ENCODE data around the gene MBTPS2. TPM values are rescaled to one million over a fixed set of nuclear protein-coding genes. Genes with fewer than 3 reads are reported as not detected.

The MBTPS2 gene
- total RNA-seq, 2 donors from 2014 or later, result 14.0 to 14.4 TPM

GRCh38 chrX:21802839-21803238 is 36.6 kb upstream of the MBTPS2 start:
- no peaks in the 10 kb centered on the region for H3K36me3 ChIP-seq
- no peak overlapping the region for H3K4me3 ChIP-seq
- H3K9me3 ChIP-seq, result no peaks in the 10 kb centered on the region
- intact Hi-C loops (cut with DNase I), result no loop called here
- no peak for DNase-seq (ENCODE audit: low spot score)
- no peaks in the 10 kb centered on the region for H3K27me3 ChIP-seq (replicated peaks; ENCODE audit: insufficient read depth)
- H3K4me1 ChIP-seq (replicated peaks), result no peaks in the 10 kb centered on the region
- no peak overlapping the region for H3K27ac ChIP-seq
- no peak for TF ChIP-seq POLR2A (IDR thresholded peaks at IDR 0.05)
- no peak for TF ChIP-seq CTCF (IDR thresholded peaks at IDR 0.05)
- TF ChIP-seq POLR2AphosphoS5 (IDR thresholded peaks at IDR 0.05), result no peak

GRCh38 chrX:21806691-21807090 is 32.7 kb upstream of the MBTPS2 start:
- Histone ChIP-seq H3K9me3 (no peaks in the 10 kb centered on the region), H3K27me3 (replicated peaks; ENCODE audit: insufficient read depth) (no peaks in the 10 kb centered on the region), H3K4me1 (replicated peaks) (no peaks in the 10 kb centered on the region), H3K27ac (no peak overlapping the region), H3K4me3 (no peak overlapping the region), H3K36me3 (no peaks in the 10 kb centered on the region)
- intact Hi-C loops (cut with DNase I), result no loop called here
- TF ChIP-seq CTCF (IDR thresholded peaks at IDR 0.05) (no peak), POLR2A (IDR thresholded peaks at IDR 0.05) (no peak), POLR2AphosphoS5 (IDR thresholded peaks at IDR 0.05) (no peak)
- DNase-seq (ENCODE audit: low spot score), result no peak

- no peaks in the 10 kb centered on the region for H3K27me3 ChIP-seq (replicated peaks; ENCODE audit: insufficient read depth)
- no peaks in the 10 kb centered on the region for H3K36me3 ChIP-seq
- no peak for TF ChIP-seq CTCF (IDR thresholded peaks at IDR 0.05)
- TF ChIP-seq POLR2A (IDR thresholded peaks at IDR 0.05), result no peak
- no peak for TF ChIP-seq POLR2AphosphoS5 (IDR thresholded peaks at IDR 0.05)
- H3K27ac ChIP-seq, result no peak overlapping the region
- H3K9me3 ChIP-seq, result no peaks in the 10 kb centered on the region
- H3K4me1 ChIP-seq (replicated peaks), result no peaks in the 10 kb centered on the region
- intact Hi-C loops (cut with DNase I), result no loop called here
- WGBS, result 89% methylated on average over 1 of the region's 1 CpG
- no peak for DNase-seq (ENCODE audit: low spot score)
- H3K4me3 ChIP-seq, result no peak overlapping the region
These were observed 27.6 kb upstream of the MBTPS2 start for GRCh38 chrX:21811832-21812231.

GRCh38 chrX:21812628-21813027 is 26.8 kb upstream of the MBTPS2 start:
- no peak overlapping the region for H3K4me3 ChIP-seq
- TF ChIP-seq CTCF (IDR thresholded peaks at IDR 0.05), result no peak
- TF ChIP-seq POLR2A (IDR thresholded peaks at IDR 0.05), result no peak
- no peak for TF ChIP-seq POLR2AphosphoS5 (IDR thresholded peaks at IDR 0.05)
- H3K9me3 ChIP-seq, result no peaks in the 10 kb centered on the region
- WGBS, result 48% methylated on average over 2 of the region's 2 CpGs
- no peaks in the 10 kb centered on the region for H3K36me3 ChIP-seq
- DNase-seq (ENCODE audit: low spot score), result no peak
- intact Hi-C loops (cut with DNase I), result no loop called here
- no peaks in the 10 kb centered on the region for H3K27me3 ChIP-seq (replicated peaks; ENCODE audit: insufficient read depth)
- no peaks in the 10 kb centered on the region for H3K4me1 ChIP-seq (replicated peaks)
- H3K27ac ChIP-seq, result no peak overlapping the region

- Histone ChIP-seq H3K27me3 (replicated peaks; ENCODE audit: insufficient read depth) (no peaks in the 10 kb centered on the region), H3K27ac (no peak overlapping the region), H3K36me3 (no peaks in the 10 kb centered on the region), H3K4me1 (replicated peaks) (no peaks in the 10 kb centered on the region), H3K9me3 (no peaks in the 10 kb centered on the region), H3K4me3 (no peak overlapping the region)
- intact Hi-C loops (cut with DNase I), result no loop called here
- TF ChIP-seq CTCF (IDR thresholded peaks at IDR 0.05) (no peak), POLR2AphosphoS5 (IDR thresholded peaks at IDR 0.05) (no peak), POLR2A (IDR thresholded peaks at IDR 0.05) (no peak)
- DNase-seq (ENCODE audit: low spot score), result no peak
These were observed 25.6 kb upstream of the MBTPS2 start for GRCh38 chrX:21813612-21814368.
